Glomerular endothelial cell (primary cell): ENCODE measurements around the gene ABCA2. TPM values are rescaled to one million over a fixed set of nuclear protein-coding genes. Genes with fewer than 3 reads are reported as not detected.

Experiments used
- DNase-seq: peaks from one replicate; pipeline ENCODE4 v3.0.0-alpha.2; 2011; ENCODE audit warnings: low read depth, low spot score; ENCODE audit errors: extremely low read depth
- total RNA-seq: library from RNA; depleted of rRNA; stranded (reverse); fragments of >200 nt; gene quantifications from 2 replicates; pipeline ENCODE4 v1.2.3, GENCODE V29; 2015

ABCA2 gene
- total RNA-seq, 1 donor from 2014 or later, result 28.4 TPM

DNA sequence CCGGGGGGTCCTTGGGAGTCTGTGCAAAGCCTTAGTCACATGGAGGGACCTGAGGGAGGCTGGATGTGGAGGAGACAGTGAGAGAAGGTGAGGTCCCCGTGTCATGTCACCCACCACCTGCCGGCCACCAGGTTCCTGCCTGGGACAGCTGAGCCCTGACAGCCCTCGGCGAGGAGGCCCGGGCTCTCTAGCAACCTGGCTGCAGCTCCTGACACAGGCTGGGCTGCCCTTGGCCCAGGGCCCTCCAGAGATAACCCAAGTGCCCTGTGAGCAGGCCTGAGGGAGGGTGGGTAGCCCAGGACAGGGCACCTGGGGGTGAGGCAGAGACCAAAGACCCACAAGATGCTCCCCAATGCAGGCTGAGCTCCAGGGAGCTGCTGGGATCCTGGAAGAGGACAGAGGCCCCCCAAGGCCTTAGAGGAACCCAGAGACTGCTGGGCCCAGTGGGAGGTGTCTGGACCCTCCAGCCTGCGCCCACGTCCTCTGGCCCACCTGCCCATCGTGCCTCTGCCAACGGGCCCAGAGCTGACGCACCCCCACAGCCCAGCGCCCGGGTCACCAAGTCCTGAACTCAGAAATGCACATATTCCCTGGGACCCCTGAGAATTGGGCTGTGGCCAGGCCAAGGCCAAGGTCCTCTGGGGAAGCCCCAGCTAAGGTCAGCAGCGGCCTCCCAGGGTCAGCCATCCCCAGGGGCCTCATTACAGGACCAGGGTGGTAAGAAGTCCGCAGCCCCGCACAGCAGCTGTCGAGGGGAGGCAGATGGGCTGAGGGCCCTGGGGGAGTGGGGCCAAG is 59.5 kb downstream of the ABCA2 start:
- DNase-seq, result no peak

DNA sequence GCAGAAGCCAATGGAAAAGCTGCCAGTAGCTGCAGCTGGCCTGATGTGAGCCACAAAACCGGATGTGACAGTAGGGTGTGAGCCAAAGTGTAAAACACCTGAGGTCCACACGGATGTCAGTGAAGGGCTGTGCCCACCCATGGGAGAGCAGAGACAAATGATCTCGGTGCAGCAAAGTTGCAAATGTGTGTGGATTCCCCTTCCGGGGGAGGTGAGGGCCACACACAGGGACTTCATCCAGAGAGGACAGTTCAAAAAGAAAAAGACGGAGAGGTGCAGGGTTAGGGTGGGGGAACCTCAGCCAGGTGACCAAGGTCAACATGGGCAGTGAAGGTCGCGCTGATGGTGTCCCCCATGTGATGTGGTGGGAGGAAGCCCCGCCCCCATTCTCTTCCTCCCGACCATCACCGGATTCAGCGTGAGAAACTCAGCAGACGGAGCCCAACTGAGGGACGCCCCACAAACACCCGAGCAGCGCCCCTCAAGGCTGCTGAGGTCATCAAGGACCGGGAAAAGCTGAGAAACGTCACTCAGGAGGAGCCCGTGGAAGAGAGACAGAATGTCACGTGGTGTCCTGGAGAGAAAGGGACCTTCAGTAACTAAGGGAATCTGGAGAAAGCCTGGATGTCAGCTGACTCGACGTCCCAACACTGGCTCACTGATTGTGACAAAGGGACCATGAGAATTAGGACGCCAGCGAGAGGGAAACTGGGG is 62.1 kb downstream of the ABCA2 start:
- DNase-seq, result no peak

DNA sequence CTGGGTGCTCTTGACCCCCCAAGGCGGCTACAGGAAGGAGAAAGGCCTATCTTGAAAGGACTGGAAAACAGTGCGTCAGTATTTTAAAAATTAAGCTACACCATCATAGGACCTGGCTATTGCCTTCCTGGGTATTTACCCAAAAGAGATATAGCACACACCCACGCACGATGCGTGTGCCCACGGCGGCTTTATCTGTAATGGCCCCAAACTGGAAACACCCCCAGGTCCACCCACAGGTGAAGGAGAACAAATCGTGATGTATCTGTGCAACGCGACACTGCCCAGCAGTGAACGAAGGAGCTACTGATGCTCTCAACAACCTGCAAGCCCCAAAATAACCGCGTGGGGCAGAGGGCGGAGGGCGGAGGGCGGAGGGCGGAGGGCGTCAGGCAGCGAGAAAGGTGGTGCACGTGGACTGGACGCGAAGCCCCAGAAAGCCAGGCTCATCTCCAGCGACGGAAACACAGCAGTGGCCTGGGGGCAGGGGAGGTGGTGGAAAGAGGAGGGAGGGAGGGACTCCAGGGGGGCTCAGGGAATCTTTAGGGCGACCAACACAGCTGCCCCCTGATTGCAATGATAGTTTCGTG is 63.1 kb downstream of the ABCA2 start:
- DNase-seq, result no peak

DNA sequence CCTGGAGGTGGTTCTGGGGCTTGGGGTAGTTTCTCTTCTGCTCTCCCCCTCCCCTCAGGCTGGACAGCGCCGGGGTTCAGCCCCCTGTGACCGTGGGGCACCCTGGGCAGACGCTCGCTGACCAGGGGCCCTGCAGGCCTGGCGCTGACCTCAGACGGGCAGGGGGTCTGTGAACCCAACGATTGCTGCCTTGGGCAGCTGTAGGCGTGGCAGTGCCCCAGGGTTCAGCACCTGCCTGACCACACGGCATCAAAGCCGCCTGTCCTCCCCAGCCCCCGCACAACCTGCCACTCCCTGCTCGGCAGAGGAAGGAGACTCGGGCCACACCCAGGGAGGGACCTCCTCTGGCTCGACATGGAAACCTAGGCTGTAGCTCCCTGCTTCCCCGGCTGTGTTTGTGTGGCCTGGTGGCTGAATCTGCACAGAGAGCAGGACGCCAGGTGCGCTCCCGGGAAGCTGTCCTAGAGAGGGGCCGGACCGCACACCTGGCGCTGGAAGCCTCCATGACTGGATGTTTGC is 63.8 kb downstream of the ABCA2 start:
- no peak for DNase-seq

DNA sequence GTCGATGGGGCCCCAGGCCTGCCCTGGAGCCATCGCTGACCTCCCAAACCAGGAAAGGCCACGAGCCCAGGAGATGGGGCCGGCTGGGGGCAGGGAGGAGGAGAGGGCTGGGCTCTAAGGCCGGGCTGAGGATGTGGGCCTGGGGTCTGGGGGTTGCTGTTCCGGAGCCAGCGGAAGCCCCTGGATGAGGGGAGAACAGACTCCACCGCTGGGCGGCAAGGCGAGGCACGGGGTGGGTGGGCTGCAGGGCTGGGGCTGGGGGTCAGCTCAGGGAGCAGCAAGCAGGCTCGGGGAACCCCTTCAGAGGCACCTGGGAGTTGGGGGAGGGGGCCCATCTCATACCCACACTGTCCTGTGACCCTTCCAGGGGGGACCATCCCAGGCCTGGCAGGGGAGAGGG is 64.3 kb downstream of the ABCA2 start:
- DNase-seq, result no peak

DNA sequence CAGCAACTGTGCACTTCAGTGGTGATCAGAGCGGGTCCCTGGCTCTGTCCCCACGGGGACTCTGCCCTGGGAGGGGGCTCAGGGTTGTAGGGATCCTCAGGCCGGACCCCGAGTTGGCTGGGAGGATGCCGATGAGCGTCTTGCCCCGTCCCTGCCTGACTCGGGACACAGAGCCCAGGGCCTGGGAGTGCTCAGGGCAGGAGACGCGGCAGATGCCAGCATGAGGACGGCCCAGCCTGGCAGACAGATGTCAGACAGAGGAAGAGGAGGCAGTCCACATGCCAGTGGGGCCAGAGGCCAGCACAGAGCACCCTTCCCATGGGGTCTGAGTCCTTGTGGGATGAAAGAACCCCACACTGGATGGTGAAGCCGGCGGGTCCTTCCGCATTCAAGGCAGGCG is 64.7 kb downstream of the ABCA2 start:
- no peak for DNase-seq

DNA sequence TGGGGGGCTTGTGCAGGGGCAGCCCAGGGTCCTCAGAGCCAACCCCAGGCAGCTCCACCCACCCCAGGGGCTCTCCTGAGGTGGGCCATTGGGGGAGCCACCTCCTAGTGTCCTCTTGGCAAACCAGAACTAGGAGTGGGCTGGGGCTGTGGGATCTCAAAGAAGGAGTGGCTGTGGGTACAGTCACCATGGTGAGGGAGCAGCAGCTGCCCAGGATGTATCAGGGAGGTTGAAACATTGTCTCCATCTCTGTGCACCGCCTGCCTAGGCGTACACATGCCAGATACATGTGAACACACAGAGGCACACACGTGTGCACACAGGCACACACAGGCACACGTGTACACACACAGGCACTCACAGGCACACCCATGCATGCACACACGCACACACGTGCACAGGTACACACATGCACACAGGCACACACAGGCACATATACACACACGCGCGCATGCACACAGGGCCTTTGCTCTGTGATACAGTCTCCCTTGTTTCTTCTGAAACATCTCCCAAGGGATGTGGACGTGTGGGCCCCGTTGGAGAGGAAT is 65.3 kb downstream of the ABCA2 start:
- no peak for DNase-seq

DNA sequence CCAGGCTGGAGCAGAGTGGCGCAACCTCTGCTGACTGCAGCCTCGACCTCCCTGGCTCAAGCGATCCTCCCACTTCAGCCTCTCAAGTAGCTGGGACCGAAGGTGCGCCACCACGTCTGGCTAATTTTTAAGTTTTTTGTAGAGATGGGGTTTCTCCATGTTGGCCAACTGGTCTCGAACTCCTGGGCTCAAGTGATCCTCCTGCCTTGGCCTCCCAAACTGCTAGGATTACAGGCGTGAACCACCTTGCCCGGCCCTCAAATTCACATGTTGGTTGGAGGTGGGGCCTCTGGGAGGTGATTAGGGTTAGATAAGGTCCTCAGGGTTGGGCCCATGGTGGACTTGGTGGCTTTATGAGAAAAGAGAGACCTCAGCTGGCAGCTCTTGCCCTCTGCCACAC is 65.9 kb downstream of the ABCA2 start:
- no peak for DNase-seq

DNA sequence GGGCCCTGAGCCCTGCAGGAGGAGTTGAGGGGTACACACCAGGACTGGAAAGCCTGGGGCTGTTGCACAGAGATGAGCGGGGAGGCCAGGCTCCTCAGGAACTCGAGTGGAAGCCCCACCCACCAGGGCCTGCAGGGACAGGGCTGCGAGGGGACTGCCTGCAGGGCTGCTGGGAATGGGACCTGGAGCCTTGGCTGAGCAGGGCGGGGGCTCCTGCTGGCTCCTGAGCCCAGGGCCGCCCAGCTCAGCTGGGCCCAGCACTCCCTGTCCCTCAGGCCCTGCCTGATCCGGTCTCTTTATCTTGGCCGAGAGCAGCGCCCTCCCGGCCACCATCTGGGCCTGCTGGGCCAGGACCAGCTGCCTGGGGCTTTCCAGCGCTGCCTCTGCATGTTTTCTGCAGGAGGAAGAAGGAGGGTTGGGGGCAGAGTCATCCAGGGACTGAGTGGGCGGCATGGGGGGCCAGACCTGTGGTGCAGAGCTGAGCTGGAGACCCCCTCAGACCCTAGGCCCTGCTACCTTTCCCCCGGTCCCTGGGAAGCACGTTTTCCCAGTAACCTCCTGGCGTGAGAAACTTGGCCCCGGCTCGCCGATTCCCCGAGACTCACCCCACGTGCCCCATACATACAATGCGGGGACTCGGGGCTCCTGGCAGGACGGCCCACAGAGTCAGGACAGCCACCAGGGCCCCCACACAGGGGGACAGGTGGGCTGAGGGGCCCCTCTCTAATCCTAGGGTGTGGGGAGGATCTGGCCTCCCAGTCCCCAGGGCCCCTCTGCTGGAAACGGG is 66.6 kb downstream of the ABCA2 start:
- no peak for DNase-seq

DNA sequence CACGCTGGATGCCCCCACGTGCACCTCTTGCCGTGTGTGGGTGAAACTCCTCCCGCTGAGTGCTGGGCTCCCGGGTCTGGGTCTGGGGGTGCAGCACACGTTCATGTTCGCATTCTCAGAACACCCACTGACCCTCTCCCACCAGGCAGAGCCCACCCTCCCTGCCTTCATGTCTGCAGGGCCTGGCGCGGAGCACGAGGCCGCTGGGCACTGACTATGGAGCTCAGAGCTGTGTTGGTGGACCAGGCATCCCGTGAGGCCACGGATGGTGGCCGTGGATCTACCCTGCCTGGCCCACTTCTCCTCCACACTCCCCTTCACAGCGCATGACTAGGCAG is 67.1 kb downstream of the ABCA2 start:
- DNase-seq, result no peak

DNA sequence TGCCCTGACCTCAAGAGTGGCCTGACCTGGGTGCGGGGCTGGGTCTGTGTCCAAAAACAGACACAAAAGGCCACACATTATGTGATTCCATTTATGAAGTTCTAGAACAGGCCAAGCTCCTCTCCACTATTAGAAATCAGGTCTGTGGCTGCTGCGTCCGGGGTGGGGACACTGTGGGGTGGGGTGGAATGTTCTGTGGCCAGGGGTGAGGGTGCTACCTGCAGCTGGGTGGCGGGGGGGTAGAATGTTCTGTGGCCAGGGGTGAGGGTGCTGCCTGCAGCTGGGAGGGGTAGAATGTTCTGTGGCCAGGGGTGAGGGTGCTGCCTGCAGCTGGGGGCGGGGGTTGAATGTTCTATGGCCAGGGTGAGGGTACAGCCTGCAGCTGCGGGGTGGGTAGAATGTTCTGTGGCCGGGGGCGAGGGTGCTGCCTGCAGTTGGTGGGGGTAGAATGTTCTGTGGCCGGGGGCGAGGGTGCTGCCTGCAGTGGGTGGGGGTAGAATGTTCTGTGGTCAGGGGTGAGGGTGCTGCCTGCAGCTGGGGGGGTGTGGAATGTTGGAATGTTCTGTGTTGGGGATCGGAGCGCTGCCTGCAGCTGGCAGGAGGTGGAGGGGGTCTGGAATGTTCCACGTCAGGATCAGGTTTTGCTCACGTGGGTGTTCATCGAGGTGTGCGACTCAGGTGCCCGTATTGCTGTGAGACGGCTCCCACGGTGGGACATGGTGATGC is 67.7 kb downstream of the ABCA2 start:
- DNase-seq, result no peak

DNA sequence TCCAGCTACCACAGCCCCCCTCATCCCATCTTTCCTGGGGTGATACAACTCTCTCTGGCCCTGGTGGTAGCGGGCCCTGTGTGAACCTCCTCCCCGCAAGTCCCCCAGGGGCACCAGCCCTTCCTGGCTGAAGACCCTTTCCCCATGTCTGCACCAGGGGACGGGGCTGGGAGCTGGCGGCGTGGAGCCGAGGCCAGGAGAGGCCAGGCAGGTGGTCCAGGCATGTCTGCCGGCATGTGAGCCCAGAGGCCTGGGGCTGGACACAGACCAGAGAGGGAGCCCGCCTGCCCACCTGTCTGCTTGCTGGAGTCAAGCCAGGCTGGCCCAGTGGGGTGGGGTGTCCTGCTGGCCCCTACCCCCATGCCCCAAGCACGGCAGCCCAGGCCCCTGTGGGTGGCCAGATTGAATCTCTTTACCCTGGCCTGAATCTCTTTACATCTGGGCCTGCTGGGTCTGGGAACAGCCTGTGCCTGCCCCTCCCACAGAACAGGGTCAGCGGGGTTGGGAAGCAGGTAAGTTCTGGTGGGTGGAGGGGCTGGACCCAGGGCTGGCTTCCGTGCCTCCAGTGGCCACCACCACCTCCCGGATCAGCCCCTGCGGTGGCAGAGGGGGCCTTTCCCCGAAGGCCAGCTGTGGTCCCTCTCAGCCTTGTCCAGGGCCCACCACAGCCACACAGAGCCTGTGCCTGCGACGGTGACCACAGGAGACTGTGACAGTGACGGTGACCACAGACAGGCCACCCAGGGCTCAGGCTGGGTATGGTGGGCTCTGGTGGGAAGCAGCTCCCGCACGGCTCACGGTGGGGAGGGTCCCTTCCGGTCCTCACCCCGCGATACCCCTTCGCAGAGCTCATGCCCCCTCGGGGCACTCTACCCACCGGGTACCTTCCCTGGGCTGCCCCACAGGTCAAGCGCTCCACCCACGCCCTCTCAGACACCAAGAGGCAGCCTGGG is 68.9 kb downstream of the ABCA2 start:
- DNase-seq, result no peak

DNA sequence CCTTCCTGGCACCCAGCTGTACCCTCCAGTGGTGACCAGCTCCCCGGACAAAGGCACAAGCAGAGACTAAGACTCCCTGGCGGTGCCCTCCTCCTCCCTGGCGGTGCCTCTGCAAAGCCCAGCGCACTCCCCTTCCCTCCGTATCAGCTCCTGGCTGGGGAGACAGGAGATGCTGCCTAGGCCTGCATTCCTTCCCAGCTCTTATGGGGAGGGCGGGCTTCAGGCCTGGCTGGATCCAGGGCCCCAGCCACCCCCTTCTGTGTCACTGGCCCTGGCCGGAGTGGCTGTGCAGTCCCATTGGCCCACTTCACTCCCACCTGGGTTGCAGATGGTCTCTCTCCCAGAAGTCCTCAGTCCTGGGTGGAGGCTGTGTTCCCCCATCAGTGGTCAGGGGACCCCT is 69.6 kb downstream of the ABCA2 start:
- no peak for DNase-seq

DNA sequence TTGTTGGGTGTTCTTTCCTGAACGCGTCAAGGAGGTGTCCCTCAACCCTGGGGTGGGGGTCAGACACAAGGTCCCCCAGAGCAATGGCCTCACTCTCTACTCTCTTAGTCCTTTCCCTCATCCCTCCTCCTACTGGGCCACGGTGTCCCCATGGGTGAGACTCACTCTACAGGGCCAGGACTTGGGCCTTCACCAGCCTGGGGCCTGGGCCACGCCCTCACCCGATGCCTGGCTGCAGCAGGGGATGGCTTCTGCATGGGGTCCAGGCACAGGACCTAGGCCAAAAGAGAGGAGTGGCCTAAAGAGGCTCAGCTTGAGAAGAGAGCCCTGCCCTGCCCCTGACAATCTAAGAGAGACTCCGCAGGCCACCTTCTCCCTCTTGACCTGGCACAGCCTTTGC is 70.1 kb downstream of the ABCA2 start:
- no peak for DNase-seq

DNA sequence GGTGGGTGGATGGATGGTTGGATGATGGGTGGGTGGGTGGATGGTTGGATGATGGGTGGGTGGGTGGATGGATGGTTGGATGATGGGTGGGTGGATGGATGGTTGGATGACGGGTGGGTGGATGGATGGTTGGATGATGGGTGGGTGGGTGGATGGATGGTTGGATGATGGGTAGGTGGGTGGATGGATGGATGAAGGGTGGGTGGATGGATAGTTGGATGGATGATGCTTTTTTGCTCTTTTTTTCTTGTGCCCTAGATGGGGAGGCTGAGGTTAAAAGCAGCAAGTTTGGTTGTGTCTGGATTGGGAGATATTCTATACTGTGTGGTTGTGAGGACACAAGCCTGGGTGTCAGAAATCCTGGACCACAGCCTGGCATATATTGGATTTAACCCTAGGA is 70.6 kb downstream of the ABCA2 start:
- no peak for DNase-seq
